Bronchial epithelial cell (primary cell): ENCODE data around the gene MYCT1. TPM values are rescaled to one million over a fixed set of nuclear protein-coding genes. Genes with fewer than 3 reads are reported as not detected.

ENCODE experiments used
- DNase-seq: peaks from one replicate; pipeline ENCODE4 v3.0.0-alpha.2; 2010; ENCODE audit warnings: low read depth
- FAIRE-seq: peaks from 2 replicates; lab custom pipeline; 2011; peaks lifted over from hg19 to GRCh38; lab: Jason Lieb, UNC
- H3K27me3 ChIP-seq: 2 replicates; pipeline ENCODE4 v1.5.1; 2011; ENCODE audit warnings: low read length; ENCODE audit not compliant: control insufficient read depth, insufficient read depth
- H3K36me3 ChIP-seq: 2 replicates; pipeline ENCODE4 v1.5.1; 2011; ENCODE audit warnings: low read length; ENCODE audit not compliant: control insufficient read depth, insufficient read depth
- H3K4me3 ChIP-seq: 2 replicates; pipeline ENCODE4 v1.5.1; 2011; ENCODE audit warnings: mild to moderate bottlenecking, low read depth, low read length, control low read depth
- total RNA-seq: library from RNA; depleted of rRNA; stranded (reverse); fragments of >200 nt; gene quantifications from 2 replicates; pipeline ENCODE4 v1.2.1, GENCODE V29; 2014
- TF ChIP-seq, protein P1 (sequence below): IDR thresholded peaks from 2 replicates; pipeline ENCODE4 v1.5.1; 2011; ENCODE audit warnings: mild to moderate bottlenecking, moderate library complexity, low read length, control low read depth, inconsistent platforms; ENCODE audit not compliant: insufficient read depth, severe bottlenecking

MYCT1 gene
- total RNA-seq, 1 donor from 2014 or later, result 0.53 TPM

DNA sequence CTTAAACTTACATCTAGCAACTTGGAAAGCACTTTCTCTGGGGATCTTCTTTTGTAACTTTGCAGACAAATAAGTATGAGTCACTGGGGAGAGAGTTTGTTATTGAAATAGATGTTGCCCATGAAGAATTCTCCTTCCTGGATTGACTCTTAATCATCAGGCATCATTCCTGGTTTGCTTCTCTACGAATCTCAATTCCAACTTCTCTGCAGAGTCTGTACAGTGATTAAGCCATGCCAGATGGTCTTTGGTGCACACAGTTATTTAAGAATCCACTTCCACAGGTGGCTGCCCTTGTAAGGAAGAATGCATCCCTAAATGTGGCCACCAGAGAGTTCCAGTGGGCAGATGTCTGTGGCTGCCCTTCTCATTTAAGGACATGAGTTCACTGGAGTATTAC, 25.7 kb downstream of the MYCT1 start:
- FAIRE-seq (no peak), DNase-seq (peak; percentile 69)
- H3K27me3 ChIP-seq, result no peaks in the 10 kb centered on the region
- TF ChIP-seq, protein P1, sequence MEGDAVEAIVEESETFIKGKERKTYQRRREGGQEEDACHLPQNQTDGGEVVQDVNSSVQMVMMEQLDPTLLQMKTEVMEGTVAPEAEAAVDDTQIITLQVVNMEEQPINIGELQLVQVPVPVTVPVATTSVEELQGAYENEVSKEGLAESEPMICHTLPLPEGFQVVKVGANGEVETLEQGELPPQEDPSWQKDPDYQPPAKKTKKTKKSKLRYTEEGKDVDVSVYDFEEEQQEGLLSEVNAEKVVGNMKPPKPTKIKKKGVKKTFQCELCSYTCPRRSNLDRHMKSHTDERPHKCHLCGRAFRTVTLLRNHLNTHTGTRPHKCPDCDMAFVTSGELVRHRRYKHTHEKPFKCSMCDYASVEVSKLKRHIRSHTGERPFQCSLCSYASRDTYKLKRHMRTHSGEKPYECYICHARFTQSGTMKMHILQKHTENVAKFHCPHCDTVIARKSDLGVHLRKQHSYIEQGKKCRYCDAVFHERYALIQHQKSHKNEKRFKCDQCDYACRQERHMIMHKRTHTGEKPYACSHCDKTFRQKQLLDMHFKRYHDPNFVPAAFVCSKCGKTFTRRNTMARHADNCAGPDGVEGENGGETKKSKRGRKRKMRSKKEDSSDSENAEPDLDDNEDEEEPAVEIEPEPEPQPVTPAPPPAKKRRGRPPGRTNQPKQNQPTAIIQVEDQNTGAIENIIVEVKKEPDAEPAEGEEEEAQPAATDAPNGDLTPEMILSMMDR, result no peak
- no peak overlapping the region for H3K4me3 ChIP-seq
- no peaks in the 10 kb centered on the region for H3K36me3 ChIP-seq

DNA sequence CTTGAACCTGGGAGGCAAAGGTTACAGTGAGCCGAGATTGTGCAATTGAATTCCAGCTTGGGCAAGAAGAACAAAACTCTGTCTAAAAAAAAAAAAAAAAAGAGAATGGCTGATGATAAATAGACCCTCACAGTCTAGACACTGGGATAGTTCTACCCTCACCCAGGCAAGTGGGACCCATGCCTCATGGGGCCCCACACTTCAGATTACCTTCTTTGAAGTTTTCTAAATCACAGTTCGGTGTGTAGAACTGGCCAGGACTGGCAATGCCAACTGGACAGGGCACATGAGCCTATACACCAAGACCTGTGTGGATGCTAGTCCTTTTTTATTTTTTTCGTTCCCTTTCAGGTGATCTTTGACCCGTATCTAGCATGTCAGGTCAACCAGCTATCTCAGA, 28.6 kb downstream of the MYCT1 start:
- TF ChIP-seq, protein P1, result no peak
- Histone ChIP-seq H3K36me3 (no peaks in the 10 kb centered on the region), H3K4me3 (no peak overlapping the region), H3K27me3 (no peaks in the 10 kb centered on the region)
- DNase-seq (no peak), FAIRE-seq (no peak)

DNA sequence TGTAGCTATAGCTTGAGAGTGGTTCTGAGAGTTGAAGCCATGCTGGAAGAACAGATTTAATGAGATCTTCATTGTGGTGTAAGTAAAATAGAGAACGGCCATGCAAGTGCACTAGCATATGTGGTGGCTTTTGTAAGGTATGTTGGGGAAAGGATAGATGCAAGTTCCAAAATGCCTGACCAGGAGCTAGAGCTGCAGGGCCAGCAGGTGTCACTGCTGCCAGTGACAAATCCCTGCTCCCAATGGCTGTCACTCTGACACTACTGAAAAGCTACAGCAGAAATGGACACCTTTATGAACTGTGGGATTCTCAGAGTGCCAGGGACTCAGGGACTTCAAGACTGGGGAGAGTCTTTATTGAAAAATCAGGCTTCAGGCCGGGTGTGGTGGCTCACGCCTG, 29.8 kb downstream of the MYCT1 start:
- DNase-seq, result no peak
- TF ChIP-seq, protein P1, result peak; percentile 12
- Histone ChIP-seq H3K36me3 (no peaks in the 10 kb centered on the region), H3K27me3 (no peaks in the 10 kb centered on the region), H3K4me3 (no peak overlapping the region)
- no peak for FAIRE-seq

DNA sequence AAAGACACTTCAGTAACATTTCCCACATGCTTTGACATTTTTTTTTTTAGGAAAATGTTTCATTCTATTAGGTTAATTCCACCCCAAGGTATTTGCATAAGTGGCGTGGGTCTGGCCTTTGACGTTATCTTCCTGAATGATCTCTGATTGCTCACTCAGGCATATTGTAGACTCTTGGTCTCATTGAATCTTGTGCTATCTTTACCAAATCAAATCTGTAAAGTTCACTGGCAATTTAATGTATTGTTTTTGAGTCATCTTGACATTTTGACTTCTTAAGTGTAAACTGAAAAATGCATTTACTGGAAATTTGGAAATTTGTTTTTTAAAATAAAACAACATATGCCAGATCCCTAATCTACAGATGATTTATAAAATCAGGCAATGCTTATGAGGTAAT, 36.9 kb downstream of the MYCT1 start:
- no peak for DNase-seq
- no peaks in the 10 kb centered on the region for H3K36me3 ChIP-seq
- H3K27me3 ChIP-seq, result no peaks in the 10 kb centered on the region
- no peak for FAIRE-seq
- H3K4me3 ChIP-seq, result no peak overlapping the region
- TF ChIP-seq, protein P1, result no peak

DNA sequence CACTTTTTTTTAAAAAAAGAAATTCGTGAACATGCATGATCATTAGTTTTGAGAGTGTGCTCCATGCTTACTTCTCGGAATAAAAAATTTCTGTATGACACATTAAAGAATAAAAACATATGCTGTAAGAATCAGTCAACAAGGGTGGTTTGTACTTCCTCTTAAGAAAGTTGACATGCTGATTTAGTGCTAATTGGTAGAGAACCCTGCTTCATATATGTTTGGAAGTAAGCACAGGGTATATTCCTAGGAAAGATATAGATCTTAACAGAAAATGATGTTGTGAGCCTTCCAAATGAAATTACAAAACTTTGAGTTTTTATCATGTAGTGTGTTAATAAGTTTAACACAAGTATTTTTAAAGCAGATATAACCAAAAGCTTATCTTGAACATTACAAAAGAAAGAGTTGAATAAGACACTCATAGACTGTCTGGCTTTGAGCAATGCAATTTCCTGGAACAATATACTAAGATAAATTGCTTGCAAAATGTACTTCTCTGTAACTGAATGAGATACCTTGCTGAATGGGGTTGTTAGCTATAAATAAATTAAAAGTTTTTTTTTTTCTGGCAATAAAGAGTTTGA, 39.1 kb downstream of the MYCT1 start:
- DNase-seq (no peak), FAIRE-seq (no peak)
- H3K4me3 ChIP-seq, result no peak overlapping the region
- H3K27me3 ChIP-seq, result no peaks in the 10 kb centered on the region
- H3K36me3 ChIP-seq, result no peaks in the 10 kb centered on the region
- TF ChIP-seq, protein P1, result no peak
